Endothelial cell of umbilical vein (primary cell): ENCODE measurements around the gene SMG1. TPM values are rescaled to one million over a fixed set of nuclear protein-coding genes. Genes with fewer than 3 reads are reported as not detected.

ENCODE experiments used
- BruUV-seq: library from RNA; stranded (reverse); fragments of 400-500 nt; replicated peaks from 2 replicates; lab custom pipeline; 2021; lab: Mats Ljungman, UMichigan
- CTCF ChIA-PET: fragments of 300-600, 350-600 bp; sonication (Branson Sonifier 250); formaldehyde crosslinking; loops from one replicate; lab custom pipeline; 2021; ENCODE audit warnings: antibody characterized with exemption, inconsistent platforms; lab: Charles Lee
- POLR2A ChIA-PET: fragments of 300-600, 350-600 bp; sonication (Branson Sonifier 250); formaldehyde crosslinking; loops from one replicate; lab custom pipeline; 2021; ENCODE audit warnings: antibody characterized with exemption, inconsistent platforms; lab: Charles Lee
- DNase-seq: peaks from one replicate; pipeline ENCODE4 v3.0.0-alpha.2; 2011; ENCODE audit warnings: low read depth, low spot score
- FAIRE-seq: peaks from 2 replicates; lab custom pipeline; 2011; peaks lifted over from hg19 to GRCh38; lab: Jason Lieb, UNC
- H2AFZ ChIP-seq: 2 replicates; pipeline ENCODE4 v1.6.0; 2012; ENCODE audit warnings: low read depth, low read length, control low read depth, inconsistent platforms
- H3K27ac ChIP-seq: 2 replicates; pipeline ENCODE4 v1.5.1; 2011; ENCODE audit warnings: low read depth, mild to moderate bottlenecking, control low read depth, low read length, moderate library complexity; ENCODE audit not compliant: insufficient read depth
- H3K27me3 ChIP-seq, 2 experiments: 2 replicates each; pipeline versions ENCODE4 v1.6.0 to v1.6.1; 2011; ENCODE audit warnings: low read length in 2 of 2, mixed read lengths in 1 of 2; ENCODE audit not compliant: control insufficient read depth in 2 of 2, insufficient read depth in 2 of 2
- H3K36me3 ChIP-seq, 2 experiments: 2 replicates in 1 of 2; 3 replicates in 1 of 2; pipeline ENCODE4 v1.5.1; 2011; ENCODE audit warnings: low read length in 2 of 2, mild to moderate bottlenecking in 1 of 2, moderate library complexity in 1 of 2; ENCODE audit not compliant: control insufficient read depth in 2 of 2, insufficient read depth in 2 of 2; ENCODE audit errors: extremely low read depth in 1 of 2
- H3K4me1 ChIP-seq: 3 replicates; pipeline ENCODE4 v1.5.1; 2011; ENCODE audit warnings: mild to moderate bottlenecking, low read length; ENCODE audit not compliant: control insufficient read depth, insufficient read depth; ENCODE audit errors: extremely low read depth
- H3K4me2 ChIP-seq: 2 replicates; pipeline ENCODE4 v1.6.1; 2011; ENCODE audit warnings: low read length, control low read depth, mixed read lengths; ENCODE audit not compliant: insufficient read depth
- H3K4me3 ChIP-seq, 3 experiments: fragments of 200-600 bp in 1 of 3; sonication (generic), shearing (Covaris generic) in 1 of 3; replicated peaks in 1 of 3; 2 replicates each; pipeline ENCODE4 v1.5.1; 2011 to 2016; ENCODE audit warnings: control low read depth in 3 of 3, low read length in 3 of 3, mild to moderate bottlenecking in 2 of 3, inconsistent platforms in 1 of 3, low read depth in 1 of 3, moderate library complexity in 1 of 3; ENCODE audit not compliant: insufficient read depth in 1 of 3
- H3K79me2 ChIP-seq: 2 replicates; pipeline ENCODE4 v1.6.0; 2012; ENCODE audit warnings: low read length, inconsistent platforms; ENCODE audit not compliant: control insufficient read depth, insufficient read depth
- H3K9ac ChIP-seq: replicated peaks from 2 replicates; pipeline ENCODE3; 2011; ENCODE audit warnings: low read length, control low read depth; ENCODE audit not compliant: insufficient read depth; ENCODE audit errors: extremely low read depth
- H3K9me1 ChIP-seq: replicated peaks from 3 replicates; pipeline ENCODE4 v1.6.0; 2011; ENCODE audit warnings: mild to moderate bottlenecking, low read length; ENCODE audit not compliant: control insufficient read depth, insufficient read depth; ENCODE audit errors: extremely low read depth
- H3K9me3 ChIP-seq: replicated peaks from 2 replicates; pipeline ENCODE4 v1.5.1; 2012; ENCODE audit warnings: low read length, inconsistent platforms; ENCODE audit not compliant: control insufficient read depth, insufficient read depth
- H4K20me1 ChIP-seq: replicated peaks from 2 replicates; pipeline ENCODE3; 2011; ENCODE audit warnings: mild to moderate bottlenecking, low read length; ENCODE audit not compliant: control insufficient read depth, insufficient read depth; ENCODE audit errors: extremely low read depth
- CTCF ChIP-seq, 2 donors: IDR thresholded peaks; 1 replicate in 1 of 2; 2 replicates in 1 of 2; pipeline ENCODE4 v1.5.1; 2011; ENCODE audit warnings: low read length in 2 of 2, mild to moderate bottlenecking in 2 of 2, moderate library complexity in 2 of 2, control low read depth in 1 of 2, inconsistent platforms in 1 of 2, low read depth in 1 of 2; ENCODE audit not compliant: insufficient read depth in 1 of 2; ENCODE audit errors: extremely low read depth in 1 of 2
- EZH2 ChIP-seq: IDR thresholded peaks from 2 replicates; pipeline ENCODE4 v1.6.1; 2012; ENCODE audit warnings: borderline replicate concordance, low read depth, mild to moderate bottlenecking, moderate library complexity, low read length, inconsistent platforms; ENCODE audit not compliant: severe bottlenecking
- FOS ChIP-seq: IDR thresholded peaks from 2 replicates; pipeline ENCODE4 v1.6.1; 2011; ENCODE audit warnings: mild to moderate bottlenecking, low read length, moderate library complexity, borderline replicate concordance; ENCODE audit not compliant: insufficient read depth
- GATA2 ChIP-seq: IDR thresholded peaks from 2 replicates; pipeline ENCODE4 v1.7.0; 2011; ENCODE audit warnings: low read depth, mild to moderate bottlenecking, moderate library complexity, mixed read lengths, low read length; ENCODE audit not compliant: insufficient read length, insufficient read depth
- JUN ChIP-seq: IDR thresholded peaks from 2 replicates; pipeline ENCODE4 v1.6.1; 2011; ENCODE audit warnings: borderline replicate concordance, low read depth; ENCODE audit not compliant: insufficient read length, insufficient read depth
- MYC ChIP-seq: IDR thresholded peaks from one replicate; pipeline ENCODE4 v1.6.1; 2011; ENCODE audit warnings: mild to moderate bottlenecking, low read depth, low read length
- POLR2A ChIP-seq: IDR thresholded peaks from 2 replicates; pipeline ENCODE4 v1.6.1; 2012; ENCODE audit warnings: low read depth, mild to moderate bottlenecking, control low read depth, low read length
- POLR2AphosphoS5 ChIP-seq: IDR thresholded peaks from 2 replicates; pipeline ENCODE4 v1.6.1; 2012; ENCODE audit warnings: low read depth, mild to moderate bottlenecking, control low read depth, low read length, moderate library complexity; ENCODE audit not compliant: insufficient read depth
- dilution Hi-C: fragments of 300-500 bp; cut with MboI; formaldehyde crosslinking; loops from one replicate; pipeline ENCODE4 v1.15.0; 2019; ENCODE audit warnings: low sequenced_read_pairs; ENCODE audit not compliant: extremely low pct_ligation_motif_present
- intact Hi-C: fragments of 100-400 bp; cut with micrococcal nuclease; formaldehyde crosslinking; loops from one replicate; pipeline ENCODE4 v1.10.0; 2022
- polyA plus RNA-seq, 4 experiments: library from polyadenylated mRNA; depleted of rRNA in 3 of 4; stranded (reverse) in 3 of 4; unstranded in 1 of 4; fragments of >200 nt; gene quantifications; 2 replicates each; pipeline versions ENCODE4 v1.2.1 to v1.2.3, GENCODE V29; 2011 to 2012; ENCODE audit warnings: missing spikeins in 1 of 4
- total RNA-seq: library from RNA; stranded (reverse); gene quantifications from 2 replicates; pipeline ENCODE4 v1.2.3, GENCODE V29; 2021
- TF ChIP-seq, protein P1 (sequence below): IDR thresholded peaks from 2 replicates; pipeline ENCODE4 v1.6.1; 2011; ENCODE audit not compliant: insufficient read depth, insufficient read length

SMG1 gene
- total and polyA plus RNA-seq, 2 donors (not counting 3 experiments of a cell fraction or from before 2014, with no cell fraction given) = 14.0 to 90.8 TPM

DNA sequence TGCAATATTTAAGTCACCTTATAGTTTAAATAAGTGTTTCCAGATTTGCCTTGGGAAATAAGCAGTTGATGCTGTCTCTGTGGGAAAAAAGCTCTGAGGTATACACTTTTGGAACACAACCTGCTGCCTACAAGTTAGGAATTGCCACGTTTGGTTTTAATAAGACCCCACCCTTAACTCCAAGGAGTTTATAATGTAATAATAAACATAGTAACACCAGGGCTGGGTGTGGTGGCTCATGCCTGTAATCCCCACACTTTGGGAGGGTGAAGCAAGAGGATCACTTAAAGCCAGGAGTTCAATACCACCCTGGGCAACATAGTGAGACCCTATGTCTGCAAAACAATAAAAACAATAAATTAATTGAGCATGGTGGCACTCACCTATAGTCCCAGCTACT, 15.9 kb upstream of the SMG1 start:
- intact Hi-C loops = no loop called here
- no peaks in the 10 kb centered on the region for H3K4me1 ChIP-seq
- H3K4me3 ChIP-seq = no peak overlapping the region
- no peak overlapping the region for H2AFZ ChIP-seq
- H3K36me3 ChIP-seq = no peaks in the 10 kb centered on the region
- BruUV-seq = no TSS peak
- TF ChIP-seq POLR2AphosphoS5 = no peak
- no peak for TF ChIP-seq GATA2
- no peak for TF ChIP-seq POLR2A
- TF ChIP-seq, protein P1, sequence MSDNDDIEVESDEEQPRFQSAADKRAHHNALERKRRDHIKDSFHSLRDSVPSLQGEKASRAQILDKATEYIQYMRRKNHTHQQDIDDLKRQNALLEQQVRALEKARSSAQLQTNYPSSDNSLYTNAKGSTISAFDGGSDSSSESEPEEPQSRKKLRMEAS = no peak
- no peak for TF ChIP-seq JUN
- TF ChIP-seq FOS = no peak
- no peak for TF ChIP-seq EZH2
- TF ChIP-seq MYC = no peak
- no peak for TF ChIP-seq CTCF (IDR thresholded peaks at IDR 0.05; ENCODE audit: extremely low read depth in 1 of 2, insufficient read depth in 1 of 2, low read depth in 1 of 2, low read length in 2 of 2)
- H3K79me2 ChIP-seq = no peaks in the 10 kb centered on the region
- H3K9ac ChIP-seq = no peak overlapping the region
- no peaks in the 10 kb centered on the region for H4K20me1 ChIP-seq
- H3K27me3 ChIP-seq = no peaks in the 10 kb centered on the region
- no peak overlapping the region for H3K4me2 ChIP-seq
- ChIA-PET CTCF (interaction anchor here (1.6 kb wide), 1 partner anchor 26 kb away, joined by 4 read pairs; no protein-coding TSS in a partner anchor), POLR2A (no interaction called here)
- dilution Hi-C loops = no loop called here
- H3K27ac ChIP-seq = no peak overlapping the region
- DNase-seq (no peak), FAIRE-seq (no peak)
- H3K9me1 ChIP-seq = no peaks in the 10 kb centered on the region
- H3K9me3 ChIP-seq = no peaks in the 10 kb centered on the region
